ENCODE data around the gene NOL4L. TPM values are rescaled to one million over a fixed set of nuclear protein-coding genes. Genes with fewer than 3 reads are reported as not detected.

NOL4L gene
- total RNA-seq, 4 donors from 2014 or later = 18.5 to 29.9 (median 24.8) TPM

DNA sequence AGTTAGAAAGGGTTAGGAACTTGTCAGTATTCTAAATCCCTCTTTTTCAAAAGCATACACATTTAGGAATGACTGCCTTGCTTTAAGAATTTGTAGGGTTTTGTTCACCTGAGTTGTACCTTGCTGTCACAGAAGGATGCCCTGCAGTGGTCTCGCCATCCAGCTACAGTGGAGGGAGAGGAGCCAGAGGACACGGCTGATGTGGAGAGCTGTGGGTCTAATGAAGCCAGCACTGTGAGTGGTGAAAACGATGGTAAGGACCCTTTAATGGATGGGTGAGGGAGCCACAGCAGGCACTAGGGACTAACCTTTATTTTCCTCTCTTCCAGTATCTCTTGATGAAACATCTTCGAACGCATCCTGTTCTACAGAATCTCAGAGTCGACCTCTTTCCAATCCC is 157.1 kb downstream of the NOL4L start:
- DNase-seq = no peak
- 96% methylated on average over 6 of the region's 6 CpGs for WGBS, 2 donors
- TF ChIP-seq, protein P1, sequence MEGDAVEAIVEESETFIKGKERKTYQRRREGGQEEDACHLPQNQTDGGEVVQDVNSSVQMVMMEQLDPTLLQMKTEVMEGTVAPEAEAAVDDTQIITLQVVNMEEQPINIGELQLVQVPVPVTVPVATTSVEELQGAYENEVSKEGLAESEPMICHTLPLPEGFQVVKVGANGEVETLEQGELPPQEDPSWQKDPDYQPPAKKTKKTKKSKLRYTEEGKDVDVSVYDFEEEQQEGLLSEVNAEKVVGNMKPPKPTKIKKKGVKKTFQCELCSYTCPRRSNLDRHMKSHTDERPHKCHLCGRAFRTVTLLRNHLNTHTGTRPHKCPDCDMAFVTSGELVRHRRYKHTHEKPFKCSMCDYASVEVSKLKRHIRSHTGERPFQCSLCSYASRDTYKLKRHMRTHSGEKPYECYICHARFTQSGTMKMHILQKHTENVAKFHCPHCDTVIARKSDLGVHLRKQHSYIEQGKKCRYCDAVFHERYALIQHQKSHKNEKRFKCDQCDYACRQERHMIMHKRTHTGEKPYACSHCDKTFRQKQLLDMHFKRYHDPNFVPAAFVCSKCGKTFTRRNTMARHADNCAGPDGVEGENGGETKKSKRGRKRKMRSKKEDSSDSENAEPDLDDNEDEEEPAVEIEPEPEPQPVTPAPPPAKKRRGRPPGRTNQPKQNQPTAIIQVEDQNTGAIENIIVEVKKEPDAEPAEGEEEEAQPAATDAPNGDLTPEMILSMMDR (IDR thresholded peaks at IDR 0.05) = no peak
- no peak for TF ChIP-seq POLR2A (IDR thresholded peaks at IDR 0.05)
- Histone ChIP-seq H3K27ac (no peak overlapping the region), H3K27me3 (no peaks in the 10 kb centered on the region), H3K4me3 (replicated peaks in 1 of 3) (no peak overlapping the region), H3K36me3 (peaks cover 39 to 46% of the 10 kb centered on the region in 2 donors), H3K4me1 (peaks cover 0 to 11% of the 10 kb centered on the region in 2 donors), H3K9me3 (no peaks in the 10 kb centered on the region)
- intact Hi-C loops (cut with DNase I) = no loop called here

GRCh38 chr20:32421290-32421689 is 163.8 kb downstream of the NOL4L start:
- Histone ChIP-seq H3K4me3 (replicated peaks in 1 of 3) (no peak overlapping the region), H3K27ac (no peak overlapping the region), H3K9me3 (no peaks in the 10 kb centered on the region), H3K27me3 (no peaks in the 10 kb centered on the region), H3K36me3 (no peaks in the 10 kb centered on the region), H3K4me1 (peaks cover 0 to 11% of the 10 kb centered on the region in 2 donors)
- TF ChIP-seq POLR2A (IDR thresholded peaks at IDR 0.05) = no peak
- TF ChIP-seq, protein P1 (IDR thresholded peaks at IDR 0.05) = no peak
- intact Hi-C loops (cut with DNase I) = no loop called here
- WGBS, 2 donors = 46 to 85% methylated on average over 2 of the region's 2 CpGs
- no peak for DNase-seq

GRCh38 chr20:32418376-32418775 is 166.8 kb downstream of the NOL4L start:
- no peak overlapping the region for H3K27ac ChIP-seq
- intact Hi-C loops (cut with DNase I) = no loop called here
- H3K27me3 ChIP-seq = no peaks in the 10 kb centered on the region
- no peaks in the 10 kb centered on the region for H3K36me3 ChIP-seq
- no peak for DNase-seq
- 96% methylated on average over 2 of the region's 2 CpGs for WGBS, 2 donors
- no peak overlapping the region for H3K4me3 ChIP-seq (replicated peaks in 1 of 3)
- H3K9me3 ChIP-seq = no peaks in the 10 kb centered on the region
- H3K4me1 ChIP-seq = peaks cover 0 to 4% of the 10 kb centered on the region in 2 donors
- TF ChIP-seq, protein P1 (IDR thresholded peaks at IDR 0.05) = no peak
- TF ChIP-seq POLR2A (IDR thresholded peaks at IDR 0.05) = no peak

DNA sequence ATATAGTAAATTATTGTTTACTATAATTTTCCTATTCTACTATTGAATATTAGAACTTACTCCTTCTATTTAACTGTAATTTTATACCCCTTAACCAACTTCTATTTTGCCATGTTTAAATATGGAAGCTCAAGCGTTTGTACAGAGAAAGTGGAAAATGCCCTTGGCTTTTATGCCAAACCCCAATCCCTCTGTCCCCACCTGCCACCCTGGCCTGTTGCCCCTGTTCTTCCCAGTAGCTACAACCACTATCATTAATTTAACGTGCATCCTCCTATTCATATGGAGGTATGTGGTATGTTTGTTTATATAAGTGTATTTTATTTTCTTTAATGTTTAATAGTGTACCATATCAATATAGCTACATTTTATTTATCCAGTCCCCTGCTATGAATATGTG is 168.9 kb downstream of the NOL4L start:
- intact Hi-C loops (cut with DNase I) = no loop called here
- Histone ChIP-seq H3K9me3 (no peaks in the 10 kb centered on the region), H3K4me3 (replicated peaks in 1 of 3) (no peak overlapping the region), H3K36me3 (no peaks in the 10 kb centered on the region), H3K4me1 (peaks cover 0 to 4% of the 10 kb centered on the region in 2 donors), H3K27me3 (no peaks in the 10 kb centered on the region), H3K27ac (no peak overlapping the region)
- TF ChIP-seq, protein P1 (IDR thresholded peaks at IDR 0.05) = no peak
- TF ChIP-seq POLR2A (IDR thresholded peaks at IDR 0.05) = no peak
- DNase-seq = no peak
- WGBS, 2 donors = 91 to 97% methylated on average over 2 of the region's 2 CpGs

DNA sequence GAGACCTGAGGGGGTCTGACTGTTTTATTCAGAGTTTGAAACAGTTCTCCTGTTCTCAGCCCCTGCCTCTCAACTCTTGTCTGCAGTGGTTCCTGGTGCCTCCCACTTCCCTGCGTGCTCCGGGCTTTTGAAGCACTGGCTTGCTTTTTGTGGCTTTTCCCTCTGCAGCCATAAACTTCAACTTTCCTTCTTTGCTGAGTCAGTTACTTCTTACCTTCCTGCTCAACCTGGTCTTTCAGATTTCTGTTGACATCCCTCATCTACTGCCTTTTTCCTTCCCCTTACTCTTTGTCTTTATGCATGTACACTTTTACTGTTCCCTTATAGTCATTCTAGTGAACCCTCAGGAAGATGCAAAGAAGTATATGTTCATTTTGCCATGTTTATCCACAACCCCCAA is 169.6 kb downstream of the NOL4L start:
- TF ChIP-seq, protein P1 (IDR thresholded peaks at IDR 0.05) = no peak
- no peak for TF ChIP-seq POLR2A (IDR thresholded peaks at IDR 0.05)
- H3K4me3 ChIP-seq (replicated peaks in 1 of 3) = no peak overlapping the region
- intact Hi-C loops (cut with DNase I) = no loop called here
- no peak for DNase-seq
- H3K9me3 ChIP-seq = no peaks in the 10 kb centered on the region
- WGBS, 2 donors = 63 to 69% methylated on average over 2 of the region's 2 CpGs
- no peaks in the 10 kb centered on the region for H3K27me3 ChIP-seq
- no peaks in the 10 kb centered on the region for H3K36me3 ChIP-seq
- H3K4me1 ChIP-seq = peaks cover 0 to 4% of the 10 kb centered on the region in 2 donors
- no peak overlapping the region for H3K27ac ChIP-seq

Data from thyroid gland (tissue), 4 donors.